BJ (cell line): Measurements from ENCODE around the gene NLRP10. TPM values are rescaled to one million over a fixed set of nuclear protein-coding genes. Genes with fewer than 3 reads are reported as not detected.
A peak's percentile ranks its signal among the peaks of the same experiment; 100 is the strongest.

Experiments
- CTCF ChIA-PET: fragments of 350-600 bp; formaldehyde crosslinking; extraction: SDS; loops from one replicate; lab custom pipeline; 2021; ENCODE audit warnings: antibody characterized with exemption, inconsistent platforms; lab: Yijun Ruan, JAX
- POLR2A ChIA-PET: fragments of 300-600 bp; sonication (Branson Sonifier 250); formaldehyde crosslinking; extraction: SDS; loops from one replicate; lab custom pipeline; 2021; ENCODE audit warnings: antibody characterized with exemption; lab: Charles Lee
- DNase-seq: peaks from one replicate; pipeline ENCODE4 v3.0.0-alpha.2; 2011; ENCODE audit warnings: low read depth
- H3K27me3 ChIP-seq: 2 replicates; pipeline ENCODE4 v1.6.0; 2011; ENCODE audit warnings: low read length; ENCODE audit not compliant: control insufficient read depth, insufficient read depth
- H3K36me3 ChIP-seq: 2 replicates; pipeline ENCODE4 v1.5.1; 2011; ENCODE audit warnings: low read length; ENCODE audit not compliant: control insufficient read depth, insufficient read depth
- H3K4me3 ChIP-seq: 2 replicates; pipeline ENCODE4 v1.5.1; 2011; ENCODE audit warnings: low read depth, mild to moderate bottlenecking, control low read depth, low read length
- polyA plus RNA-seq: library from polyadenylated mRNA; depleted of rRNA; stranded (reverse); fragments of >200 nt; gene quantifications from 2 replicates; pipeline ENCODE4 v1.2.3, GENCODE V29; 2011
- TF ChIP-seq, protein P1 (sequence below): IDR thresholded peaks from 2 replicates; pipeline ENCODE4 v1.5.1; 2011; ENCODE audit warnings: low read depth, mild to moderate bottlenecking, control low read depth, inconsistent platforms, low read length, moderate library complexity; ENCODE audit not compliant: insufficient read depth

NLRP10 gene
- polyA plus RNA-seq, 1 experiment, result 5.1 TPM

DNA sequence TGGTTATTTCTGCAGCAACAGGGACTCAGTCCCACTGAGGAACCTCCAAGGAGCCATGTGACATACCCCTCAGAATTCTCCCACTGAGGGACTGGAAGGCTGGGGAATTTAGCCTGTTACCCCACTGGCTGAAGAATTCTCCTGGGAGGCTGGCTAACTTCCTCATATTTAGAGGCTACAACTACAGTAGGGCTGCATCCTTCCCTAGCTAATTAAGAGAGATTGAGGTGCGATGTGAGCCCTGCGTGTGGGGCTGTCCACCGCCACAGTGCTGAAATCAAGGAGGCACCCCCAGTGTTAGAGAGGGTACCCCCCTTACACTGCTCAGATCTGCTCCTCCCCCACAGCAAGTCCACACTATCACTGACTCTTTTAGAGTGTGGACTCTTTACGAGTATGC lies 43.0 kb upstream of the NLRP10 start:
- Histone ChIP-seq H3K4me3 (no peak overlapping the region), H3K27me3 (no peaks in the 10 kb centered on the region), H3K36me3 (no peaks in the 10 kb centered on the region)
- TF ChIP-seq, protein P1, sequence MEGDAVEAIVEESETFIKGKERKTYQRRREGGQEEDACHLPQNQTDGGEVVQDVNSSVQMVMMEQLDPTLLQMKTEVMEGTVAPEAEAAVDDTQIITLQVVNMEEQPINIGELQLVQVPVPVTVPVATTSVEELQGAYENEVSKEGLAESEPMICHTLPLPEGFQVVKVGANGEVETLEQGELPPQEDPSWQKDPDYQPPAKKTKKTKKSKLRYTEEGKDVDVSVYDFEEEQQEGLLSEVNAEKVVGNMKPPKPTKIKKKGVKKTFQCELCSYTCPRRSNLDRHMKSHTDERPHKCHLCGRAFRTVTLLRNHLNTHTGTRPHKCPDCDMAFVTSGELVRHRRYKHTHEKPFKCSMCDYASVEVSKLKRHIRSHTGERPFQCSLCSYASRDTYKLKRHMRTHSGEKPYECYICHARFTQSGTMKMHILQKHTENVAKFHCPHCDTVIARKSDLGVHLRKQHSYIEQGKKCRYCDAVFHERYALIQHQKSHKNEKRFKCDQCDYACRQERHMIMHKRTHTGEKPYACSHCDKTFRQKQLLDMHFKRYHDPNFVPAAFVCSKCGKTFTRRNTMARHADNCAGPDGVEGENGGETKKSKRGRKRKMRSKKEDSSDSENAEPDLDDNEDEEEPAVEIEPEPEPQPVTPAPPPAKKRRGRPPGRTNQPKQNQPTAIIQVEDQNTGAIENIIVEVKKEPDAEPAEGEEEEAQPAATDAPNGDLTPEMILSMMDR, result no peak
- ChIA-PET POLR2A (no interaction called here), CTCF (interaction anchor here (1.0 to 16.2 kb wide), 5 partner anchors 9 to 256 kb away, joined by 3 to 710 read pairs (median 10); partner anchors contain the start of gene LMO1)
- no peak for DNase-seq

DNA sequence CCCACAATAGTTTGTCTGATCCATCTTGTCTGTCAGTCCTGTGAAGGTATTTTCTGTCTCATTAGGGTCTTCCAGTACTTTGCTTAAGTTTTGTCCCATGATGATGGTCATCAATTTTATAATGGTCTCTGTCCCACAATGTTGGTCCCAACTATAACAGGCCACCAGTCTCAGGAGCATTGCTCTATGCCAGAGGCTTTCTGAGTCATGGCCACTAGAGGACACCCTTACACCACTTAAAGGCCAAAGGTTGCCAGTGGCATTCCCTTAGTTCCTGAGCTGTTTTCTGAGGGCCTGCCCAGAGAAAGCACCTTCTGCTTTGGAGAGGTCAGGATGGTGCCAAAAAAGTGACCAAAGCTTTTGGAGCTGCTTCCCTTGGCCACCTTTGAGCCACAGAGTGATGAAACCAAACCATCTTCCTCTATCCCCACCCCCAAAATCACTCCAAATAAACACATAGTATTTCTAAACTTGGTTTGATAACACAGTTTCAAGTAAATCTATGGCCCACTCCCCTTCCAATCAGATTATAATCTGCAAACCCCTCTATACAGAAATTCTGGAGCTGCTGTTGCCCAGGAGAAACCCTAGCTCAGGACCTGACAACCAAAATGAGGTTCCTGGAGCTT lies 41.2 kb upstream of the NLRP10 start:
- Histone ChIP-seq H3K4me3 (no peak overlapping the region), H3K36me3 (no peaks in the 10 kb centered on the region), H3K27me3 (no peaks in the 10 kb centered on the region)
- ChIA-PET CTCF (interaction anchor here (0.6 to 16.2 kb wide), 31 partner anchors 9 to 908 kb away, joined by 3 to 710 read pairs (median 5); partner anchors contain the start of gene EIF3F), POLR2A (interaction anchor here (0.5 to 1.1 kb wide), 2 partner anchors 19 to 93 kb away, joined by 3 to 6 read pairs; partner anchors contain the start of gene EIF3F)
- DNase-seq, result no peak
- TF ChIP-seq, protein P1, result peak; percentile 93

DNA sequence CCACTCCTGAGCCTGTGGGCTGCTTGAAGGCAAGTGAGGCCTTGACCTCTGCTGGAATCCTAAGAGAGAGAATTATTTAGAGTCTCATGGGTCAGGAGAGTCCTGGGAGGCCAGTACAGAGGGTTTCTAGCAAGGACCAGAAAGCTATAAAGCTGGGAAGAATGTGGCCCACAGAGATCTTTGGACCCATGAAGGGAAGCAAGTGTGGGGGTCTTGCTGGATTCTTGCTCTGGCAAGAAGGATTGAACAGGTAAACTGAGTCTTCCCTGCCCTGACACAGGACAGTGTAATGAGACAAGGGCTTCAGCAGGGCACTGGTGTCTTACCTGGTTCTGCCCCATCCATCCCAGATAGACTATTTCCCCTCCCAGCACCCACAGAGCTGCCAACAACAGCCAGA lies 40.3 kb upstream of the NLRP10 start:
- TF ChIP-seq, protein P1, result no peak
- no peak overlapping the region for H3K4me3 ChIP-seq
- CTCF ChIA-PET, result interaction anchor here (0.9 to 16.2 kb wide), 16 partner anchors 10 to 907 kb away, joined by 3 to 710 read pairs (median 9); no protein-coding TSS in a partner anchor
- POLR2A ChIA-PET, result no interaction called here
- no peaks in the 10 kb centered on the region for H3K36me3 ChIP-seq
- no peak for DNase-seq
- no peaks in the 10 kb centered on the region for H3K27me3 ChIP-seq

- ChIA-PET CTCF (interaction anchor here (0.6 to 16.2 kb wide), 5 partner anchors 10 to 259 kb away, joined by 3 to 710 read pairs (median 4); partner anchors contain the start of gene LMO1), POLR2A (no interaction called here)
- TF ChIP-seq, protein P1, result no peak
- DNase-seq, result no peak
- Histone ChIP-seq H3K36me3 (no peaks in the 10 kb centered on the region), H3K27me3 (no peaks in the 10 kb centered on the region), H3K4me3 (no peak overlapping the region)
Observed at GRCh38 chr11:8004008-8004407, 38.8 kb upstream of the NLRP10 start.

GRCh38 chr11:8003187-8003586 lies 37.9 kb upstream of the NLRP10 start:
- no peak for DNase-seq
- no peak overlapping the region for H3K4me3 ChIP-seq
- TF ChIP-seq, protein P1, result no peak
- H3K36me3 ChIP-seq, result peaks cover 2% of the 10 kb centered on the region; the same call in 1 of the 2 replicates
- H3K27me3 ChIP-seq, result no peaks in the 10 kb centered on the region
- CTCF ChIA-PET, result interaction anchor here (1.0 to 16.2 kb wide), 5 partner anchors 9 to 111 kb away, joined by 3 to 710 read pairs (median 4); partner anchors contain the start of gene EIF3F
- POLR2A ChIA-PET, result no interaction called here
